Activated naive CD8-positive, alpha-beta T cell treated with anti-CD3 and anti-CD28 coated beads, Interleukin-2, amount 50 U/mL, for 16 hours (primary cell): ENCODE data around the gene EFCC1.
"Not testable (repeated sequence)": the region's sequence is repeated elsewhere in the genome, so short reads cannot be mapped to it uniquely, and the experiment has no call there.

Experiments
- DNase-seq: peaks from one replicate; pipeline ENCODE4 v3.0.0-alpha.2; 2020; ENCODE audit warnings: low read depth, low spot score

The EFCC1 gene

DNA sequence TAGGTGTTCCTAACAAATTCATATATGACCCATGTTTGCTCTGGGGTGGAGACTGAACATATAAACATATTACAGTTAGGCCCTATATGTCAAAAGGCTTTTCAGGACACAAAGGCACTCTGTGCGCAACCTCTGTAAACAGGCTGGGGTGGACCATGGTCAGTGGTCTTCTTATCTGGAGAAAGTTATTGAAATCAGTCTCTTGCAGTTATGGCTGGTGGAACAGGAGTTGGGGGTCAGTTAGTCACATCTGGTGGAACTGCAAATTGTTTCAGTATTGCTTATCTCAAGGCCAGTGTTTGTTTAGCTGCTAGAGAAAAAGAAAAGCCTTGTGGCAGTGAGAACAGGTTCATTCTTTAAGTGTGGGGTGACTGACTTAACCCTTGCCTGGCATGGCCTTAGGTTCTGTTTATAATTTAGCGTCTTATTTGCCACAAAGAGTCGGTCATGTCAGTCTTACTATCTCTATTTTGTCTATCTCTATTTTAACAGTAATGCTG is 53.6 kb downstream of the EFCC1 start:
- DNase-seq: no peak

DNA sequence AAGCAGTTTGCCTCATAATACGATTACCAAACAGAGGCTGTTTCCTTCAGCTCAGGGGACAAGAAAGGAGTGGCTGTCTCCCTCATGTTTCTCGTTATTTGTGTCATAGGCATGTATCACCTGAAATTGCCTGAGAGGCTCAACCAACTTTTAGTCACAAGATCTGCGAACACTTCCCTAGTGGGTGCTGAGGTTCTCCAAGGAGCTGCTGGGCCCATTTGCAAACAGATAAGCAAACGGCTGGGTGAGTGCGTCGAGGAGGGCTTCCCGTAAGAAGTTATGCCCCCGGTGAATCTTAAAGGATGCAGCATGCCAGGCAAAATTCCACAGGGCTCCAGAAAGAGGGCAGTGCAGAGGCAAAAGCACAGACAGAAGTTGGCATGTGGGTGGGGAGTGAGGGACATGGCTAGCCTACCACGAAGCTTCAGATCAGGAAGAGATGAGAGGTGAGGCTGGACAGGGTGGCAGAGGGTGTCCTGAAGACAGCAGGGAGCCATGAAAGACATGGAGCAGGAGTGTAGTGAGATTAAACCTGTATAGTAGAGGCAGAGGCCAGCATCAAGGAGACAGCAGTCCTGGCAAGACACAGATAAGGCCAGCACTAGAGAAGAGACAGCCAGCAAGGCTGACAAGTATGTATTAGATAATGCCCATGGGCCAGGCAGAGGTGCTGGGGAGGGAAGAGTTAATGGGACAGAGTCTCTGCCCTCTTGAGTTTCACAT is 55.5 kb downstream of the EFCC1 start:
- DNase-seq: no peak

GRCh38 chr3:129057249-129057648 is 56.1 kb downstream of the EFCC1 start:
- DNase-seq: no peak

GRCh38 chr3:129058441-129059200 is 57.5 kb downstream of the EFCC1 start:
- no peak for DNase-seq

- DNase-seq: no peak
These were observed 58.3 kb downstream of the EFCC1 start for GRCh38 chr3:129059311-129059958.

DNA sequence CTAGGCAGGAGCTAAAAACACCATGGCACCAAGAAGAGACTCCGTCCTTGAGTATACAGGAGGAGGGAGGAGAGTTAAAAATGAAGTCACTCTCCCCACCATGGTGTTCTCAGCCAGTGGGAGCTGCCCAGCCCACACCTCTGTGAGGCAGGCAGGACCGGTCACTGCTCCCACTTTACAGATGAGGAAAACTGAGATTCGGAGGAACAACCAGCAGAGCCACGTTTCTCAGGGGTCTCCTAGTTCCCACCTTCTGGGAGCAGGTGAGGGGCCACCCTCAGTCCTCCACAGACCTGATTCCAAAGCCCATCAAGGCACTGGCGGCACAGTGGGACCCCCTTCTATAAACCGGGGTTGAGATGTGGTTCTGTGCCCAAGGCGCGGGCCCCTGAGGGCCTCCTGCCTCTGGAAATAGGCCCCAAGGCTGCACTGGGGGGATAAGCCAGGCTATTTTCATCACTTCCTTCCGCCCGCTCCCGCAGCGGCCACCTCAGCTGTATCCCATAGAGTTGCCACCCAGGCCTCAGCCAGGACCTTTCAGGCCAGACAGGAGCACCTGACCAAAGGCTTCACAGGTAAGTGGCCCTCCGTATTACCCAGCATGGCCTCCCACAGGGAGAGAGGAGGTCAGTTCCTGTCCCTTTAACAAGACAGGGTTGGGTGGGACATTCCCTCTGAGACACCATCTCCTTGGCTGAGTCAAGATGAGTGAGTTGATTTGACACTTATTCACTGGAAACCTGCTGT is 59.3 kb downstream of the EFCC1 start, which contains the start of gene GP9:
Gene GP9, plus strand, starts transcription at position 504 of the 747 bp plus-strand sequence. CDS start 961 bp downstream, outside the sequence.
- DNase-seq: no peak

GRCh38 chr3:129061023-129061887 is 60.2 kb downstream of the EFCC1 start:
- no peak for DNase-seq

GRCh38 chr3:129061888-129062834 is 61.1 kb downstream of the EFCC1 start:
- no peak for DNase-seq

- DNase-seq: no peak
These were observed 62.1 kb downstream of the EFCC1 start for GRCh38 chr3:129063091-129063640.

- no peak for DNase-seq
These were observed 62.9 kb downstream of the EFCC1 start for GRCh38 chr3:129063841-129064482.

- no peak for DNase-seq
These were observed 64.1 kb downstream of the EFCC1 start for GRCh38 chr3:129065016-129065719.

DNA sequence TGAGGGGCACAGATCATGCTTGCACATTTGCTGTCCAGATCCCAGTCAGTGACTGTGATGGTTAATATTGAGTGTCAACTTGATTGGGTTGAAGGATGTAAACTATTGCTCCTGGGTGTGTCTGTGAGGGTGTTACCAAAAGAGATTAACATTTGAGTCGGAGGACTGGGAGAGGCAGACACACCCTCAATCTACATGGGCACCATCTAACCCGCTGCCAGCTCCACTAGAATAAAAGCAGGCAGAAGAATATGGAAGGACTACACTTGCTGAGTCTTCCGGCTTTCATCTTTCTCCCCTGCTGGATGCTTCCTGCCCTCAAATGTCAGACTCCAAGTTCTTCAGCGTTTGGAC is 64.6 kb downstream of the EFCC1 start:
- no peak for DNase-seq

DNA sequence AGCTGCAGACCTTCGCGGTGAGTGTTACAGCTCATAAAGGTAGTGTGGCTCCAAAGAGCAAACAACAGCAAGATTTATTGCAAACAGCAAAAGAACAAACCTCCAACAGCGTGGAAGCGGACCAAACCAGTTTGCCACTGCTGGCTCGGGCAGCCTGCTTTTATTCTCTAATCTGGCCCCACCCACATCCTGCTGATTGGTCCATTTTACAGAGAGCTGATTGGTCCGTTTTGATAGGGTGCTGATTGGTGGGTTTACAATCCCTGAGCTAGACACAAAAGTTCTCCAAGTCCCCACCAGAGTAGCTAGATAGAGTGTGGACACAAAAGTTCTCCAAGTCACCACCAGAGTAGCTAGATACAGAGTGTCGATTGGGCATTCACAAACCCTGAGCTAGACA is 66.6 kb downstream of the EFCC1 start:
- not testable (repeated sequence) for DNase-seq

DNA sequence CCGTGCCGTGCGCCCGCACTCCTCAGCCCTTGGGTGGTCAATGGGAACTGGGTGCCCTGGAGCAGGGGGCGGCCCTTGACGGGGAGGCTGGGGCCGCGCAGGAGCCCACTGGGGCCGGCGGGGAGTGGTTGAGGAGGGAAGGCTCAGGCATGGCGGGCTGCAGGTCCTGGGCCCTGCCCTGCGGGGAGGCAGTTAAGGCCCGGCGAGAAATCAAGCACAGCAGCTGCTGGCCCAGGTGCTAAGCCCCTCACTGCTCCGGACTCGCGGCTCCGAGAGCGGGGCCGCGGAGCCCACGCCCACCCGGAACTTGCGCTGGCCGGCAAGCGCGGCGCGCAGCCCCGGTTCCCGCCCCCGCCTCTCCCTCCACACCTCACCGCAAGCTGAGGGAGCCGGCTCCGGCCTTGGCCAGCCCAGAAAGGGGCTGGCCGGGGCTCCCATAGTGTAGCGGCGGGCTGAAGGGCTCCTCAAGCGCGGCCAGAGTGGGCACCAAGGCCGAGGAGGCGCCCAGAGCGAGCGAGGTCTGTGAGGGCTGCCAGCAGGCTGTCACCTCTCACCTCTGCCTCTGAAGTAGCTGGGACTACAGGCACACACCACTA is 67.3 kb downstream of the EFCC1 start:
- DNase-seq: no peak

GRCh38 chr3:129069313-129070085 is 68.4 kb downstream of the EFCC1 start:
- DNase-seq: not testable (repeated sequence)

DNA sequence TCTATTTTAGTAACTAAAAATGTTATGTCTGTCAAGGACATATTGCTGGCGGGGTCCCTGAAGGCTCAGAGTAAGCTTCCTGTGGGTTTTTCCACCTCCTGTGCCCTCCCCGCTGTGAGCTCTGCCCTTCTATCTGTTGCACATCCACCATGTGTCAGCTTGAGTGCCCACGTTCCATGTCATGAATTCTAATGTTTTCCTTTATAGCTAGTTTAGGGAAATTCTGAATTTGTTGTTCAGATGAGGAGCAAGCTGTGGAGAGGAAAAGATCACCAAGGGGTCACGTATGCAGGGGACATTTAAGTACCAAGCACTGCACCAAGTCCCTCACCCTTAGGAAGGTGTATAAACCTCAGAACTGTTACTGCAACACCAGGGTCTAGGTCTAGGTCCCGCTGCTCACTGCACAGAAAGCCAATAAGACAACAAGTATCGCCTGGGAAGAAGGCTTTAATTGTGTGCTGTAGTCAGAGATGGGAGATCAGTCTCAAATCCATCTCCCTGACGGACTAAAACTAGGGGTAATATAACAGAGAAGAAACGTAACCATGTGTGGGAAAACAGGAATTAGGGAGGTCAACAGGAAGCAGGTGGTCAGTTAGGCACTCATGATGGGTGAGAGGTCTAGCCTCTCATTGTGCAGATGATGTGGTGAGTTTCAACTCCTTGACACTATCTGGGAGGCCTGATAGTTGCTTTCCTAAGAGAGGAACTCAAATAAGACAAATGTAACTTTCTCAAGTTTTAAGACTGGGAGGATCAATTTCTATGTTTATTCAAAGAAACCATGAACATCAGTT is 69.2 kb downstream of the EFCC1 start:
- no peak for DNase-seq
